LoVo (cell line): Measurements from ENCODE around the gene DDX41.
"Not testable (repeated sequence)": the region's sequence is repeated elsewhere in the genome, so short reads cannot be mapped to it uniquely, and the experiment has no call there.

Experiments used
- DNase-seq: peaks from one replicate; pipeline ENCODE4 v3.0.0-alpha.2; 2016; ENCODE audit warnings: low spot score

The DDX41 gene

GRCh38 chr5:177537389-177538361, 20.9 kb upstream of the DDX41 start:
- no peak for DNase-seq

GRCh38 chr5:177536386-177536785, 19.6 kb upstream of the DDX41 start:
- no peak for DNase-seq

GRCh38 chr5:177535125-177535524, 18.4 kb upstream of the DDX41 start:
- no peak for DNase-seq

- DNase-seq = not testable (repeated sequence)
These were observed 17.7 kb upstream of the DDX41 start for GRCh38 chr5:177534433-177534832.

GRCh38 chr5:177531209-177531940, 14.6 kb upstream of the DDX41 start:
- DNase-seq = no peak

GRCh38 chr5:177530638-177531037, 13.9 kb upstream of the DDX41 start:
- no peak for DNase-seq

- no peak for DNase-seq
These were observed 12.8 kb upstream of the DDX41 start for GRCh38 chr5:177529247-177530203.

- DNase-seq = no peak
These were observed 11.9 kb upstream of the DDX41 start for GRCh38 chr5:177528631-177529030.

- DNase-seq = no peak
These were observed 10.8 kb upstream of the DDX41 start for GRCh38 chr5:177527595-177527994.

- no peak for DNase-seq
These were observed 10.0 kb upstream of the DDX41 start for GRCh38 chr5:177526791-177527190.

GRCh38 chr5:177526191-177526590, 9.4 kb upstream of the DDX41 start:
- no peak for DNase-seq

GRCh38 chr5:177524941-177525655, 8.3 kb upstream of the DDX41 start:
- no peak for DNase-seq

- DNase-seq = no peak
These were observed 7.8 kb upstream of the DDX41 start for GRCh38 chr5:177524539-177524900.

GRCh38 chr5:177523711-177524538, 7.2 kb upstream of the DDX41 start:
- DNase-seq = no peak

- DNase-seq = no peak
These were observed 4.3 kb upstream of the DDX41 start for GRCh38 chr5:177520916-177521513.

GRCh38 chr5:177520271-177520670, 3.5 kb upstream of the DDX41 start:
- no peak for DNase-seq

- no peak for DNase-seq
These were observed 2.9 kb upstream of the DDX41 start for GRCh38 chr5:177519463-177520235.

GRCh38 chr5:177515580-177515979, 1.2 kb downstream of the DDX41 start:
- DNase-seq = no peak

- no peak for DNase-seq
These were observed 2.2 kb downstream of the DDX41 start for GRCh38 chr5:177514541-177514940.
